Stimulated activated CD8-positive, alpha-beta memory T cell treated with anti-CD3 and anti-CD28 coated beads, Interleukin-2, amount 100 ng/mL, for 48 hours (primary cell): ENCODE data around the gene KIAA1217.

Source experiments
- DNase-seq, 2 donors: peaks; one replicate each; pipeline ENCODE4 v3.0.0-alpha.2; 2020; ENCODE audit warnings: low read depth in 2 of 2

The KIAA1217 gene

DNA sequence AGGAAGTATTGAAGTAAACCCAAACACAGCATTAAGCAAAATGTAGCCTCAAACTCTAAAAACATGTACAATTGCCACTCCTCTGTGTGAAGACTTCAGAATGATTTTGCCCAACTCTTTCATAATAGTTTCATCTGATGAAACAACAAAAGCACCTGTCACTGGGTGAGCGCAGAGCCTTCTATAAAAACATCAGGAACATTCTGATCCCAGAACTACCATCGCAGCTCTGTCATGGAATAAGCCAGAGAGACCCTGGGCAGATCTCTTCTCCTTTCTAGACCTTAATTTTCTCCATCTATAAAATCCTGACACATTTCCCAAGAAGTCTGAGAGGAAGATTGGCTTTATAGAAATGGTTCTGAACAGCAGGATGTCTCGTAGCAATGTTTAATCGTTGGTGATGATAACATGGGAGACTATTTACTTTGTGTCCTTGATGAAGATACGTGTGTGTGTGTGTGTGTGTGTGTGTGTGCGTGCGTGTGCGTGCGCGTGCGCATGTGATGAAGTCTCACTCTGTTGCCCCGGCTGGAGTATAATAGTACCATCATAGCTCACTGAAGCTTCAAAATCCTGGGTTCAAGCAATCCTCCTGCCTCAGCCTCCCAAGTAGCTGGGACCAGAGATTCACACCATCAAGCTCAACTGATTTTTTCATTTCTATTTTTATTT lies 198.0 kb downstream of the KIAA1217 start:
- no peak for DNase-seq

DNA sequence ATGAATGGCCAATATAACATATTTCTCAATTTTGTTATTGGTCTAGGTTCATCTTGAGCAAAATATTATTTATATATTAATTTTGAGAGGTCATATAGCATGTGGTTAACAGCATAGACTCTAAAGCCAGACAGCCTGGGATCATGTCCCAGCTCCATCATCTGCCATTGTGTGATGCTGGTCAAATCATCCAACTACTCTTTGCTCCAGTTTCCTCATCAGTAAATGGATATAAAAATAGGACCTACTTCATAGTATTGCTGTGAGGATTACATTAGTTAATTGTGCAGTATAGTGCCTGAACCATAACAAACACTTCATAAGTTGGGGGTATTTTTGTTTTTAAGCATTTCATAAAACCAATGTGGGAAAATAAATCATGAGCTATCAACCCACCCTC lies 199.0 kb downstream of the KIAA1217 start:
- DNase-seq = no peak

DNA sequence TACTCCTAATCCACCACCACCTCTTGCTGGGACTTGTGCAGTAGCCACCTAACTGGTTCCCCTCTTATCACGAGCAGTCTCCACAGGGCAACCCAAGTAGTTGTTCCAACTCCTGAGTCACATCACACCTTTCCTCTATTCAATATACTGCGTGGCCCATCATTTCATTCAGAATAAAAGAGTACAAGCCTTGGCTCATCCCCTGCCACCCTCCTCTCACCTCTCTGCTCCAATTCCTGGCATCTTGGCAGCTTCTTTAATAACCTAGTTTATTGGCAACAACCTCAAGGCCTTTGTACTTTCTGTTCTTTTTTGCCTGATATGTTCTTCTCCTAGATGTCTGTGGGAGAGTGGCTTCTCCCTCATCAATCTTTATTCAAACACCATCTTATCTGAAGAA lies 199.4 kb downstream of the KIAA1217 start:
- no peak for DNase-seq

DNA sequence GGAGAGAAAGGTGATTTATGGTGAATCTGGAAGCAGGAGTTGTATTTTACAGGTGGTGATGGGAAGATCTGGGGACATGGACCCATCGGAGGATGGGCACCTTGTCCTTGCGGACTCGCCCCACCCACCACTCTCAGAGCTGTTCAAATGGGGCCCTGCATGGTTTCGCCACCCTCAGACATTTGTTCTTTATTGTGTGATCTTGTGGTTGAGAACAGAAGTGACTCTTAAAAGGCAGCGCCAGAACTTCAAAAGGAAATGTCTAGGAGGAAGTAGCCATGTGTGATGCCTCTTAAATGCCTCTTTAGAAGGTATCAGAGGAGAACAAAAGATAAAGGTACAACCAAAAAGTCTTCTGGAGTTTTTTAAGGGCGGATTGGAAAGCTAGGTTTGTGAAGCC lies 205.7 kb downstream of the KIAA1217 start:
- DNase-seq = no peak

DNA sequence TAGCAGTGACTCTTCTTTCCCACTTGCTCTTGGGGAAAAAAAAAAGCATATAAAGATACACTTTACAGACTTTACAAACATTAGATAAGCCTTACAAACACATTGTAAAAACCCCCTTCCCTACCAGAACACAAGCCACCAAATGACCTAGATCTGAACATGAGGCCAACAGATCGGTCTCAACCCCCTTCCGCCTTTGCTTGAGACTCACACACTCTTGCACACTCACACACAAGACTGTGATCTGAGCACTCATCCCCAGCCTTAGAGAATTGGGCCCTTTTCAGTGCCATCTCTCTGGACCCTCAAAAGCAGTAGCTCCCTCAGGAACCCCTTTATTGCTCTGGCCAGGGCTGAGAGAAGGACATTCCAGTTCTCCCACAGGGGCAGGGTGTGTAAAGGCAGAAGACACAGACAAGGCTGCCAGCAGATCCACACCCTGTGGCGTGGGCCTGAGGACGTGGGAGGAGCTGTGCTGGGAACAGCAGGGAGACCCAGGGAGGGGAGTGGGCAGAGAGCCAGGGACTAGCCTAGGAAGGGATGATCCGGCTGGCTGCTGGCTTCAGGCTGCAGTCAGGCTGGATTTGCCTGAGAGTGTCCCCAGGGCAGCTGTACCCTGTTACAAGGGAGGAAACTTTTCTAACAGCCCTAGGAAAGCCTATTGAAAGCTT lies 206.7 kb downstream of the KIAA1217 start:
- no peak for DNase-seq

DNA sequence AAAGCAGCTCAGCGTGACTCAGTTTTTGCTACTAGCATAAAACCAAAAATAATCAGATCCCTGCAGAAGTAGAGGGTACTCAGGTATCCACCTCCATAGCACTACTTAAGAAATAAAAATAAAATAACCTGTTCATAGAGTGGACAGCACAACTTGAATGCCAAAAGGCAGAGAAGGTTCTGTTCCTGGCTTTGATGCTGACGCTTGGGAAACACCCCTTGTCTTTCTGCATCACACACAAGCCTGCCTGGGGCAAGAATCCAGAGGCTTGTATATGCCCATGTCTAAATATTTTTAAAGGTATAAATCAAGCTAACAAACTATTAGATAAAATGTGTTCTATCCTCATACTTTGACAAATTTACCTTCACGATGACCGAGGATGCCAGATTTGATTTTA lies 207.3 kb downstream of the KIAA1217 start:
- no peak for DNase-seq

DNA sequence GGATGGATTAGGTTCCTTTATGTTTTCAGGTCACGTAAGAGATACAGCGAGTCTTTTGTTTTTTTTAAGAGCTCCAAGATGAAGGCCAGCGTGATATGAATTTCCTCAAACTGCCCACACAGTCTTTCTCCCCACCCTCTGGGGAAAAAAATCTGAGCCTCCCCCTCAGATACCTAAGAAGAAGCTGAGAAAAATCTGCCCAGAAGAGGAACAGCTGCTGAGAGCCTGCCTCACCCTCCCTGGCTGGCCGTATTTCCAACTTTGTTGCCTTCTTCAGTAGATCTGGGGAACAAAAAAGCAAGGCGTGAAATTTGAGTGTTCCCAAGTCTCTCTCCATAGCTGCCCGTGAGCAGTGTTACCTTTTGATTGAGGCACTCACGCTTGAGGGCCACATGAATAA lies 208.1 kb downstream of the KIAA1217 start:
- DNase-seq = no peak

DNA sequence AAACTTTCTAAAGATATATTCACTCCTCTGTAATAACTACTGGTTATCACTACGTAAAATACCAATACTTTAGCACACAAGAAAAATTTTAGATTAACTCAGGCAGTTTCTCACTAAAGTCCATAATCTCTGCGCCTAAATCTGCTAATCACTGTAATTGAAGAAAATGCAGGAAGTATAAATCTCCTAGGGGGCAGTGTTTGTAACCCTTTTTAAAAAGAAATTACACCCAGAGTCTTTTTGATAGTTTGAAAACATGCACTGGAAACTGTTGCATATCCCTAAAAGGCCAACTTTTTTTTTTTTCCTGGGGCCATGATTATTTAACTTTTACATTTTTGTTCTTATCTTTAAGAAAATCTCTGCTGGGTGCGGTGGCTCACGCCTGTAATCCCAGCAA lies 209.6 kb downstream of the KIAA1217 start:
- no peak for DNase-seq

DNA sequence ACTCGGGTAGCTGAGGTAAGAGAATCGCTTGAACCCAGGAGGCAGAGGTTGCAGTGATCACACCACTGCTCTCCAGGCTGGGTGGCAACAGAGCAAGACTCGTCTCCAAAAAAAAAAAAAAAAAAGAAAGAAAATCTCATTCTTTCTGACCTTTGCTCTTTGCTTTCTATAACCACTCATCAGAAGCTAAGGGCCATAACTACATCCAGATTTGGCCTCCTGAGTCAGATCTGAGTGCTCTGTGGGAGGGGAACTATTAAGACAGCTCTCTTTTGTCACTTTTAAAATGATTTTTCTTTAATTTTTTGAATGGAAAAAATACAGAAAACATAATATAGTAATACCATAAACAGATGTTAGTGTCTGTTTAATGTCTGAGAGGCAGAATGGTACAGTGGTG lies 210.1 kb downstream of the KIAA1217 start:
- no peak for DNase-seq

DNA sequence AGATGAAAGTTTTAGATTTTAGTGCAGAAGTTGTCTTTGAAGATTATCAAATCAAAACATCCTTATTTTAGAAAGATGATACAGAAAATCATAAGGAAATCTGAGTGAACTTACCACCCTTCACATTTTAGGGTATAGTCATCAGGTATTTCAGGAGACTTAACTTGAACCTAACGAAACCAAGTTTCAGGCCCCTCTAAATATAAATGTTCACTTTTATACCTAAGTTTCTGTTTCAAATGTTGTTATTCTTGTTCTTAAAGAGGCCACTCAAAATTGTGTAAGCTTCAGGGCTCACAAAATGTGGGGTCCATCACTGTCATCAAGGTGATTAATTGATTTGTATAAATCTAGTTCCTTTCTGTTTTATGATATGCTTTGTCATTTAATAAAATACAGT lies 216.2 kb downstream of the KIAA1217 start:
- no peak for DNase-seq

DNA sequence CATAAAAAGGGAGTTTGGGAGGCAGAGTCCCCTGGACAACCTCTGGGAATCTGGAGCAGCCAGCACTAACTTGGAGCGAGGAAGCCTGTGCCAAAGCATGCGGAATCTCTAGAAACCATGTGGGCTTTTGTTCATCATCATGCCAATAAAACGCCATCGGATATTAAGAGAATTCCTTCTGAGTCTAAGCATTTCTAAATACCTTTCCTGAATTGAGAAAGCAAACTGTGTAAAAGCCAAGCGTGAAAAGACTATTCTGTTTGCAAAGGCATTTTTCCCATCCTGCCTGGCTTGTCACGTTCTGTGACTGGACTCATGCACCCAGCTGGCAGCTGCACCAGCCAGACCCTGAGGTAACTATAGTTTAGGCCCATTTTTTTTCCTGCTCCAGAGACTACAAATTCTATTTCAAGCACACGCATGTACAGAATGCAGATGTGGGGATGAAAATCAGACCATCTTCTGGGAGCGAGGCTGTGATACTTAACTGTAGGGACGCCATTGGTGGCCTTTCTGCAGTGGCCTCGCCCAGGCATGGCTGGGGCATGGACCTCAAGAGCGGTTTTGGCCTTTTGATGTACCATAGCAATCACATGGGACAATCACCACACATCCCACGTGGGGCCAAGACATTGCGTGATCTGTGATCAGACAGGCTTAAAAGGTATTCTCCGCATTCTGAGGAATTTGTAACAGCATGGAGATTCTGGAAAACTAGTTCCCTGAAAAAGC lies 218.9 kb downstream of the KIAA1217 start:
- DNase-seq = no peak

DNA sequence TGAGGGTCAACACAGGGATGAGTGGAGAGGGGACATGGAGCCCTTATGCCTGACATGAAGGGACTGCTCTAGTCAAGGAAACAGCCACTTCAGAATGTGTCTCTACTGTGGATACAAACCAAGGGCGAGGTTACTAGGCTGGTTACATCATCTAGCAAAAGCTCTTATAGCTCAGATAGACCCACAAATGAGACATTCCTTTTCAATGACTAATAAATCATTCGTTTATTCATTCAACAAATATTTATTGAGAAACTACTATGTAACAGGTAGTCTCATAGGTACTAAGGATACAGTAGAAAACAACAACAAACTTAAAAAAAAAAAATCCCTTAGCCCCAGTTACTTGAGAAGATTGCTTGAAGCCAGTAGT lies 219.5 kb downstream of the KIAA1217 start:
- DNase-seq = no peak

DNA sequence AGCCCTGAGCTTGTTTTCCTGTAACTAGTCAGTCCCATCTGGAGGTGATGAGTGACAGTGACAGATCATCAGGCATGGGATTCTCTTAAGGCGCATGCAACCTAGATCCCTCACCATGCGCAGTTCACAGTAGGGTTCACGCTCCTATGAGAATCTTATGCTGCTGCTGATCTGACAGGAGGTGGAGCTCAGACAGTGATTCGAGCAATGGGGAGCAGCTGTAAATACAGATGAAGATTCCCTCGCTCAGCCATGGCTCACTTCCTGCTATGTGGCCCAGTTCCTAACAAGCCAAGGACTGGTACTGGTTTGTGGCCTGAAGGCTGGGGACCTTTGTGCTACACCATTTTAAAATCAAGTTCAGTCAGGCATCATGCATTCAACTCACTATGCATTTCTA lies 221.7 kb downstream of the KIAA1217 start:
- no peak for DNase-seq

DNA sequence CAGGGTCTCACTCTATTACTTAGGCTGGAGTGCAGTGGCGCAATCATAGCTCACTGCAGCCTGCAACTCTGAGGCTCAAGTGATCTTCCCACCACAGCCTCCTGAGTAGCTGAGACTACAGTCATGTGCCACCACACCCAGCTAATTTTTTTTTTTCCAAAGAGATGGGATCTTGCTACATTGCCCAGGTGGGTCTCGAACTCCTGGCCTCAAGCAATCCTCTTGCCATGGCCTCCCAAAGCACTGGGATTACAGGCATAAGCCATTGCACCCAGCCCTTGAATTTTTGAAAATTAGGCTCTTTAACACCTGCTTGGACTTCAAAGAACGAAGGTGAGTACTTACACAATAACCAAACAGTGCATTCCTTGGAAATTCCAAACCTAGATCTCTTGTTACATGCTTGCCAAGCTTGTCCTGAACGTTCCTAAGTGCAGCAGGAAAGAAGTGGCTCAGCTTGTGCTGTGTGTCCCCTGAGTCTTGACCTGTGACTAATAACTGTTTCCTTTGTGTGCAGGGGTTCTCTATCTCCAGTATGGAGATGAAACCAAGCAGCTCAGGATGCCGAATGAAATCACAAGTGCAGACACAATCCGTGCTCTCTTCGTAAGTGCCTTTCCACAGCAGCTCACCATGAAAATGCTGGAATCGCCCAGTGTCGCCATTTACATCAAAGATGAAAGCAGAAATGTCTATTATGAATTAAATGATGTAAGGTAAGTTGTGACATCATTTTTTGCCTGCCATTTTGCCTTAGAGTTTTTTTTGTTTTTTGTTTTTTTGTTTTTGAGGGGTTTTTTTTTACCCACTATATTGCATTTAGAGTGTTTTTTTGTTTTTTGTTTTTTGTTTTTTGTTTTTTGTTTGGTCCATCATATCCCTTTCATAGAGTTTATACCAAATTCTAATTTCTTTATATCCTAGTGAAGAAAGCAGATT lies 223.8 kb downstream of the KIAA1217 start:
- no peak for DNase-seq

DNA sequence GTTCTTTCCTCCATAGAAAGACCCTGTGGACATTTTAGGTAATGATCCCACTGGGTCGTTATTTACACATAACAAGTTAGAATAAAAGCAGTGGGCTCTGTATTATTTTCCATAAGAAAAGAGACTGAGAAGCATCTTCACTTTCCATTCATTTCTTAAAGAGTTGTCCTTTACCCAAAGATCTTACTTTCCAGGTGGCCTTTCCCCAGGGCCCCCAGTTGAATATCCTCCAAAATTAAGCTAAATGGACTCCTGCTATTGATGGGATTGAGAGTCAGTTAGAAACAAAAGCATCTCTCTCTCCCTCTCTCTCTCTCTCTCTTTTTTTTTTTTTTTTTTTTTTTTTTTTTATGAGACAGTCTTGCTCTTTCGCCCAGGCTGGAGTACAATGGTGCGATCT lies 224.8 kb downstream of the KIAA1217 start:
- DNase-seq = no peak

DNA sequence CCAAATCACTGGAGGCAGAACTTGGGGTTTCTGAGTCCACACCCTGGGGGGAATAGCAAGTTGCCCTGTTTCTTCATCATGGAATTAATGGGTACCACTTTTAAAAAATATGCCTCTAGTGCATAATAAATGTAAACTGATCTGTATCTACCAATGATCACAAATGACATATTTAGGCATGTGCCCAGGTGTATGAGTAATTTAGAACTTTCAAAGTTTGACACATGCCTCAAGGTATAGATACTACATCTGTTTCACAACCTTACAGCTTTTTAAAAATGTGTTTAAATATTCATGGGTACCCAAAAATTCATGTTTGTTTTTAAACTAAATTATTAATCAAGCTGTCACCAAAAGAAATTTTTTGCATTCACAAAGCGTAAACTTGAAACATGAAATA lies 226.0 kb downstream of the KIAA1217 start:
- DNase-seq = no peak

DNA sequence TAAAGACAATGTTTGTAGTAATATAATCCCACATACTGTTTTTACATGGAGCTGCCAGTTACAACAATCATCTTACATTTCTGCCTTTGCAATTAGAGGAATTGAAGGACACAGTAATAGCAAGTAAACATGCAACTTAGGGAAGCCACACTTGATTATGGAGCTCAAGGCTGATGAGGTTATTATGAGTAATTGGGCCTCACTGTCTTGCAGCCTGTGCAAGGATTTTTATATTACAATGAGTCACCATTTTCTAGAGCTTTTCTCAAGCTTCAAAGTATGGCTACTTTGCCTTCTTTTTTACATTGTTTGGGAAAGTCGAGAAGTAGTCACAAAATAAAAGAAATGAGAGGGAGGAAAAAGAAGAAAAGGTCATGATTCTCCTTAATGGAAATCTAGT lies 226.4 kb downstream of the KIAA1217 start:
- DNase-seq = no peak

DNA sequence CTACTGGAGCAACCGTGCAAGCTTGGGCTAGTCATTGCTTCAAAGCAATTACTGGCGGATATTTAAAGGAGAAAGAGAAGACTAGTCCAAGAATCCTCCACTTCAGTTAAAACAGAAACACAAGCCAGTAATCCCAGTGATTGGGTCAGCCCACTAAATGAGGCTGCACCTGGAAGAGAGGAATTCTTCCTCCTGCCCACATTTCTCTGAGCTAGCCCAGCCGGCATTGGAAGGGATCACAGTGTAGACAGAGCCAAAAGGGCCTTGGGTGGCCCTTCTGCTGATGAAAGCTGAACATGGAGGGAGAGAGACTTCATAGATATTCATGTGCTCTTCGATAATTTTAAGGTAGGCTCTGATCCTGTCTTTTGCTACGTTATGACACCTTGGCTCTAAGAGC lies 228.4 kb downstream of the KIAA1217 start:
- no peak for DNase-seq

DNA sequence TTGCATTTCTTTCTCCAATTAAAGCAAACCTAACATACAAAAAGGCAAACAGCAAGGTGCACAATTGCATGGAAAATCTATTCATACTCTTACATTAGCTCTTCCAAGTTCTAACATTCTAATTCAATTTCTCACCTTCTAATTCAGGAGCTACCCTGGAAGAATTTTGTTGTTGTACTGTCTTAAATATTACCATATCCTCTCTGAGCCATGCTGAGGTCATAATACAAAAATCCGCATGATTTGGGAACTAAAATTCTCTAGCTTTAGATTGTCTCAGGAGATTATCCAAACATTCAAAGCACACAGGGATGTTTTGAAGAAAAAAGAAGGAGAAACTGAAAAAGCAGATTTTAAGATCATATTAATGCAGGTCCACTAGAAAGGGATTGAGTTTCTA lies 229.9 kb downstream of the KIAA1217 start:
- no peak for DNase-seq

DNA sequence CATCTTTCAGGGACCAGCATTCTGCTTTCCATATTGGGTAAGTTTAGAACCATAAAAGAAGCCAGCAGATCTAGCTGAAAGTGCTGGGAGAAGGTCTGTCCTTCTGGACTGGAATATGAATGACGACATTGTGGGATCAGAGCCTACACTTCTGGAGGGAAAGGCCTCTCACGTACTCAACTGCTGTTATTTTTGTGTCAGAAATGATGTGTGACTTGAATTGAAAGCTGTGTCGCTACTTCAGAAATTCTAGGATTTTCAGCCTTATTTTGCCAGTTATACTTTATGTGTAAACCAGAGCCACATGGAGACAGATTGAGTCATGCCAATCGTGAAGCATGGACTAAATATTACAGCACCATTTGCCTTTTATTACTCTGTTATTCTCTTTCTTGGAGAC lies 231.0 kb downstream of the KIAA1217 start:
- DNase-seq = no peak

DNA sequence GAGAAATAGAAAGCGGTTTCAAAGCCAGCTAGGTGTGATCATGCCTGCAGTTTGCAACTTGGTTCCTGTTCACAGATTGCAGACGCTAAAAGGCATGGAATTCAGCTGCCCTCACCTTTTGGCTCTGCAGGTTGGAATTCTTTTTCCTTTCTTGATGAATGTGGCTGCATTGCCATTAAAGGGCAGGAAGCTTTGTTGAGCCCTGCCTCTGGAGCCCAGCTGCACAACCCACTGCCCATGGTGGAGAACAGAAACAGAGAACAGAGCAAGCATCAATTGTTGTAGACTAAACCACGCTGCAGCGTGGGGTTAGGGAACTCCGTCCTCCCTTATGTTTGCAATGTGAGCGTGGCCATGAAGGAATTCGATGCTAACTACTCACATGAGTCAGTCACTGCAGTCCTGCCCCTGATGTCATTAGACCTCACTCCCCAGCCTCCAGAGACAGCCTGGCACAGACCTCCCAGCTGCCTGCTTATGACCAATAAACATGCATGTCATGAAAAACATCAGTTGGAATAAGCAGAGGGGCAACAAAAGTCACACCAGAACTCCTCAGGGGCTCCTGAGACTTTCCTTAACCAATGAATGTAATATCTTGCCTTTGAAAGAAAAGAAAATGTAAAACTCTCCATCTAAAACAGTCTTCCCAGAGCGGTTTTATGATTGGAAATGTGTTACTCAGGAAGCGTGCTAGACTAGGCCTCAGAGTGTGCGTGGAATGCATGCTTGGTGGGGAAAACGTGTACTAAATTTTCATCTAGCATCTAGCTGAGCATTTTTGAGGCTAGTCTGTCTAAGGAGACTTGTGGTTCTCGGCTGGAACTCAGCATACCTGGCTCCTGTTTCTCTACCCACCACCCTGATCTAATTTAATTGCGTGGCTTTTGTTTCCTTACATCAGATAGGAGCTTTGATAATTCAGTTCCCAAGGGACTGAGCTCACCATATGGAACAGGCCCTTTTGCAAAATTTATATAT lies 232.2 kb downstream of the KIAA1217 start:
- no peak for DNase-seq
